ENCODE data around the gene SMARCC2. TPM values are rescaled to one million over a fixed set of nuclear protein-coding genes. Genes with fewer than 3 reads are reported as not detected.
A peak's percentile ranks its signal among the peaks of the same experiment; 100 is the strongest.

The SMARCC2 gene
- total RNA-seq, 4 donors from 2014 or later: 63.8 to 231 (median 135) TPM

- TF ChIP-seq, protein P1, sequence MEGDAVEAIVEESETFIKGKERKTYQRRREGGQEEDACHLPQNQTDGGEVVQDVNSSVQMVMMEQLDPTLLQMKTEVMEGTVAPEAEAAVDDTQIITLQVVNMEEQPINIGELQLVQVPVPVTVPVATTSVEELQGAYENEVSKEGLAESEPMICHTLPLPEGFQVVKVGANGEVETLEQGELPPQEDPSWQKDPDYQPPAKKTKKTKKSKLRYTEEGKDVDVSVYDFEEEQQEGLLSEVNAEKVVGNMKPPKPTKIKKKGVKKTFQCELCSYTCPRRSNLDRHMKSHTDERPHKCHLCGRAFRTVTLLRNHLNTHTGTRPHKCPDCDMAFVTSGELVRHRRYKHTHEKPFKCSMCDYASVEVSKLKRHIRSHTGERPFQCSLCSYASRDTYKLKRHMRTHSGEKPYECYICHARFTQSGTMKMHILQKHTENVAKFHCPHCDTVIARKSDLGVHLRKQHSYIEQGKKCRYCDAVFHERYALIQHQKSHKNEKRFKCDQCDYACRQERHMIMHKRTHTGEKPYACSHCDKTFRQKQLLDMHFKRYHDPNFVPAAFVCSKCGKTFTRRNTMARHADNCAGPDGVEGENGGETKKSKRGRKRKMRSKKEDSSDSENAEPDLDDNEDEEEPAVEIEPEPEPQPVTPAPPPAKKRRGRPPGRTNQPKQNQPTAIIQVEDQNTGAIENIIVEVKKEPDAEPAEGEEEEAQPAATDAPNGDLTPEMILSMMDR (IDR thresholded peaks at IDR 0.05): no peak
- TF ChIP-seq POLR2A (IDR thresholded peaks at IDR 0.05) (no peak), EP300 (IDR thresholded peaks at IDR 0.05; ENCODE audit: low read depth) (no peak), POLR2AphosphoS5 (IDR thresholded peaks at IDR 0.05) (no peak)
- Histone ChIP-seq H3K27me3 (no peaks in the 10 kb centered on the region), H3K4me1 (no peaks in the 10 kb centered on the region), H3K27ac (no peak overlapping the region), H3K9me3 (no peaks in the 10 kb centered on the region), H3K36me3 (peaks cover 0 to 68% (median 23%) of the 10 kb centered on the region in 4 donors), H3K4me3 (no peak overlapping the region)
- intact Hi-C loops (cut with DNase I; ENCODE audit: low total_unique reads) (no loop called here), in situ Hi-C loops (cut with MboI; ENCODE audit: low pct_ligation_motif_present in 1 of 4, low pct_unique_long_range_greater_than_20kb in 1 of 4, low sequenced_read_pairs in 3 of 4) (no loop called here)
- 80 to 81% methylated on average over 1 to 6 of the region's 6 CpGs for WGBS, 2 donors (ENCODE audit: low coverage in 1 of 2)
- DNase-seq: no peak
Measured at GRCh38 chr12:56208006-56208405, 18.7 kb upstream of the SMARCC2 start.

GRCh38 chr12:56206452-56207166 is 17.3 kb upstream of the SMARCC2 start:
- DNase-seq: peak; percentile 65
- WGBS, 2 donors (ENCODE audit: low coverage in 1 of 2): 59 to 83% methylated on average over 7 to 14 of the region's 14 CpGs
- Histone ChIP-seq H3K4me3 (no peak overlapping the region), H3K9me3 (no peaks in the 10 kb centered on the region), H3K36me3 (peaks cover 0 to 58% (median 17%) of the 10 kb centered on the region in 4 donors), H3K27me3 (no peaks in the 10 kb centered on the region), H3K4me1 (peaks cover 0 to 11% (median 4%) of the 10 kb centered on the region in 4 donors), H3K27ac (no peak overlapping the region)
- intact Hi-C loops (cut with DNase I; ENCODE audit: low total_unique reads): no loop called here
- TF ChIP-seq EP300 (IDR thresholded peaks at IDR 0.05; ENCODE audit: low read depth): no peak
- TF ChIP-seq, protein P1 (IDR thresholded peaks at IDR 0.05): peak; percentile 56 to 74 (median 65)
- in situ Hi-C loops (cut with MboI; ENCODE audit: low pct_ligation_motif_present in 1 of 4, low pct_unique_long_range_greater_than_20kb in 1 of 4, low sequenced_read_pairs in 3 of 4): no loop called here

- in situ Hi-C loops (cut with MboI; ENCODE audit: low pct_ligation_motif_present in 1 of 4, low pct_unique_long_range_greater_than_20kb in 1 of 4, low sequenced_read_pairs in 3 of 4): no loop called here
- intact Hi-C loops (cut with DNase I; ENCODE audit: low total_unique reads): no loop called here
- H3K4me3 ChIP-seq: no peak overlapping the region
- peaks cover 0 to 11% (median 4%) of the 10 kb centered on the region in 4 donors for H3K4me1 ChIP-seq
- no peaks in the 10 kb centered on the region for H3K9me3 ChIP-seq
- H3K27me3 ChIP-seq: no peaks in the 10 kb centered on the region
- no peak overlapping the region for H3K27ac ChIP-seq
- H3K36me3 ChIP-seq: peaks cover 0 to 47% (median 12%) of the 10 kb centered on the region in 4 donors
- DNase-seq: no peak
- TF ChIP-seq, protein P1 (IDR thresholded peaks at IDR 0.05): no peak
- no peak for TF ChIP-seq POLR2A (IDR thresholded peaks at IDR 0.05)
- TF ChIP-seq POLR2AphosphoS5 (IDR thresholded peaks at IDR 0.05): no peak
- TF ChIP-seq EP300 (IDR thresholded peaks at IDR 0.05; ENCODE audit: low read depth): no peak
Measured at GRCh38 chr12:56205445-56205844, 16.2 kb upstream of the SMARCC2 start.

DNA sequence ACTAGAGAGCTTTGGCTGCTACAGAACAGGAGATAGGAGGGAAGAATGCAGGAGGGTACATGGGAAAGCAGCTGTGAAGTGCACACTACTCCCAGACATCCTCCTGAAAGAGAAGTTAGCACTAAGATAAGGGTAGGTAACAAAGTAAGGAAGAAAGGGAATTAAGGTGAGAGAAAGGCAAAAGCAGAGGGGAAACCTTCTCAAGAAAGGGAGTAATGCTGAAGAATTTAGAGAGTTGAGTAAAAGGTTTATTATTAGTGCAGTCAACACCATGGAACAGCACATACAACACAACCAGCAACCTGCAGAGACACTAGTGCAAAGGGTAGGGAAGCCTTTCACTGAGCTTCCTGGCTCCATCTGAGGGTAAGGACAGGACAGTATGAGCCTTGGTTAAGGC is 15.0 kb upstream of the SMARCC2 start:
- peaks cover 0 to 11% (median 4%) of the 10 kb centered on the region in 4 donors for H3K4me1 ChIP-seq
- TF ChIP-seq POLR2A (IDR thresholded peaks at IDR 0.05) (no peak), POLR2AphosphoS5 (IDR thresholded peaks at IDR 0.05) (no peak), EP300 (IDR thresholded peaks at IDR 0.05; ENCODE audit: low read depth) (no peak)
- TF ChIP-seq, protein P1 (IDR thresholded peaks at IDR 0.05): no peak
- H3K27me3 ChIP-seq: no peaks in the 10 kb centered on the region
- H3K9me3 ChIP-seq: no peaks in the 10 kb centered on the region
- in situ Hi-C loops (cut with MboI; ENCODE audit: low pct_ligation_motif_present in 1 of 4, low pct_unique_long_range_greater_than_20kb in 1 of 4, low sequenced_read_pairs in 3 of 4): no loop called here
- no peak overlapping the region for H3K27ac ChIP-seq
- no peak overlapping the region for H3K4me3 ChIP-seq
- peaks cover 0 to 35% (median 7%) of the 10 kb centered on the region in 4 donors for H3K36me3 ChIP-seq
- DNase-seq: no peak
- intact Hi-C loops (cut with DNase I; ENCODE audit: low total_unique reads): no loop called here
